Neural cell (in vitro differentiated cells): ENCODE measurements around the gene BCL3.

Experiments used
- EP300 ChIP-seq: fragments of 450-650 bp; conservative IDR thresholded peaks from 2 replicates; pipeline ENCODE4 v1.6.1; 2014; ENCODE audit warnings: antibody characterized with exemption, mild to moderate bottlenecking, moderate library complexity; ENCODE audit not compliant: poor library complexity, severe bottlenecking
- EZH2 ChIP-seq: fragments of 200-600, 300-800 bp; shearing (Covaris generic), sonication (generic); IDR thresholded peaks from 2 replicates; pipeline ENCODE4 v1.6.1; 2014; ENCODE audit warnings: antibody characterized with exemption, low read length, borderline replicate concordance, mild to moderate bottlenecking; ENCODE audit not compliant: insufficient read depth, poor library complexity, severe bottlenecking
- POLR2AphosphoS5 ChIP-seq: IDR thresholded peaks from 2 replicates; pipeline ENCODE4 v1.6.1; 2012
- SMC3 ChIP-seq: fragments of 450-650 bp; conservative IDR thresholded peaks from 2 replicates; pipeline ENCODE4 v1.6.1; 2014; ENCODE audit warnings: antibody characterized with exemption, mild to moderate bottlenecking, moderate library complexity; ENCODE audit not compliant: poor library complexity
- TF ChIP-seq, protein P1 (sequence below): fragments of 450-650 bp; IDR thresholded peaks from 2 replicates; pipeline ENCODE4 v1.5.1; 2014; ENCODE audit warnings: antibody characterized with exemption, mild to moderate bottlenecking, moderate library complexity; ENCODE audit not compliant: poor library complexity, severe bottlenecking
- TF ChIP-seq, protein P2 (sequence below): IDR thresholded peaks from 2 replicates; pipeline ENCODE4 v1.6.1; 2012; ENCODE audit warnings: borderline replicate concordance

DNA sequence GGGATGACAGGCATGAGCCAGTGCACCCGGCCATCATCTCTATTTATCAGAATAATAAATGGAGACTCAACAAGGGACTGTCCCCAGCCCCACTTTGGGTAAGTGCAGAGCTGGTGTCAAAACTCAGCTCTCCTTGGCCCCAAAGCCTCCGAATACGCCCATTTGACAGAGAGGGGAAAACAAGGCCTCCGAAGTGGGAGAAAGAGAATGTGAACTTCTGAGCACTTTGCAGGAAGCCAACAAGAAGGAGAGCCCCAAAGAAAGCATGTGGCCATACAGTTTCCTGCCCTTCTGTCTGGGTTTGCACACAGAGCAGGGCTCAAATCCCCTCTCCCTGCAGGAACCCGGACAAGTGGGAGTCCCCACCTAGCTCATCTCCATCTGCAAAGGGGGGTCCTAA lies 48.0 kb upstream of the BCL3 start:
- TF ChIP-seq, protein P1, sequence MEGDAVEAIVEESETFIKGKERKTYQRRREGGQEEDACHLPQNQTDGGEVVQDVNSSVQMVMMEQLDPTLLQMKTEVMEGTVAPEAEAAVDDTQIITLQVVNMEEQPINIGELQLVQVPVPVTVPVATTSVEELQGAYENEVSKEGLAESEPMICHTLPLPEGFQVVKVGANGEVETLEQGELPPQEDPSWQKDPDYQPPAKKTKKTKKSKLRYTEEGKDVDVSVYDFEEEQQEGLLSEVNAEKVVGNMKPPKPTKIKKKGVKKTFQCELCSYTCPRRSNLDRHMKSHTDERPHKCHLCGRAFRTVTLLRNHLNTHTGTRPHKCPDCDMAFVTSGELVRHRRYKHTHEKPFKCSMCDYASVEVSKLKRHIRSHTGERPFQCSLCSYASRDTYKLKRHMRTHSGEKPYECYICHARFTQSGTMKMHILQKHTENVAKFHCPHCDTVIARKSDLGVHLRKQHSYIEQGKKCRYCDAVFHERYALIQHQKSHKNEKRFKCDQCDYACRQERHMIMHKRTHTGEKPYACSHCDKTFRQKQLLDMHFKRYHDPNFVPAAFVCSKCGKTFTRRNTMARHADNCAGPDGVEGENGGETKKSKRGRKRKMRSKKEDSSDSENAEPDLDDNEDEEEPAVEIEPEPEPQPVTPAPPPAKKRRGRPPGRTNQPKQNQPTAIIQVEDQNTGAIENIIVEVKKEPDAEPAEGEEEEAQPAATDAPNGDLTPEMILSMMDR, result no peak
- TF ChIP-seq POLR2AphosphoS5 (no peak), EP300 (no peak), EZH2 (no peak), SMC3 (no peak)
- TF ChIP-seq, protein P2, sequence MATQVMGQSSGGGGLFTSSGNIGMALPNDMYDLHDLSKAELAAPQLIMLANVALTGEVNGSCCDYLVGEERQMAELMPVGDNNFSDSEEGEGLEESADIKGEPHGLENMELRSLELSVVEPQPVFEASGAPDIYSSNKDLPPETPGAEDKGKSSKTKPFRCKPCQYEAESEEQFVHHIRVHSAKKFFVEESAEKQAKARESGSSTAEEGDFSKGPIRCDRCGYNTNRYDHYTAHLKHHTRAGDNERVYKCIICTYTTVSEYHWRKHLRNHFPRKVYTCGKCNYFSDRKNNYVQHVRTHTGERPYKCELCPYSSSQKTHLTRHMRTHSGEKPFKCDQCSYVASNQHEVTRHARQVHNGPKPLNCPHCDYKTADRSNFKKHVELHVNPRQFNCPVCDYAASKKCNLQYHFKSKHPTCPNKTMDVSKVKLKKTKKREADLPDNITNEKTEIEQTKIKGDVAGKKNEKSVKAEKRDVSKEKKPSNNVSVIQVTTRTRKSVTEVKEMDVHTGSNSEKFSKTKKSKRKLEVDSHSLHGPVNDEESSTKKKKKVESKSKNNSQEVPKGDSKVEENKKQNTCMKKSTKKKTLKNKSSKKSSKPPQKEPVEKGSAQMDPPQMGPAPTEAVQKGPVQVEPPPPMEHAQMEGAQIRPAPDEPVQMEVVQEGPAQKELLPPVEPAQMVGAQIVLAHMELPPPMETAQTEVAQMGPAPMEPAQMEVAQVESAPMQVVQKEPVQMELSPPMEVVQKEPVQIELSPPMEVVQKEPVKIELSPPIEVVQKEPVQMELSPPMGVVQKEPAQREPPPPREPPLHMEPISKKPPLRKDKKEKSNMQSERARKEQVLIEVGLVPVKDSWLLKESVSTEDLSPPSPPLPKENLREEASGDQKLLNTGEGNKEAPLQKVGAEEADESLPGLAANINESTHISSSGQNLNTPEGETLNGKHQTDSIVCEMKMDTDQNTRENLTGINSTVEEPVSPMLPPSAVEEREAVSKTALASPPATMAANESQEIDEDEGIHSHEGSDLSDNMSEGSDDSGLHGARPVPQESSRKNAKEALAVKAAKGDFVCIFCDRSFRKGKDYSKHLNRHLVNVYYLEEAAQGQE, result no peak
